ENCODE data around the gene PRKCA.

PRKCA gene

GRCh38 chr17:66813296-66813695 lies 510.9 kb downstream of the PRKCA start:
- in situ Hi-C loops (cut with HindIII; ENCODE audit: low pct_ligation_motif_present, low pct_unique_long_range_greater_than_20kb, low sequenced_read_pairs) = no loop called here
- DNase-seq = no peak

GRCh38 chr17:66814026-66814425 lies 511.6 kb downstream of the PRKCA start:
- DNase-seq = no peak
- in situ Hi-C loops (cut with HindIII; ENCODE audit: low pct_ligation_motif_present, low pct_unique_long_range_greater_than_20kb, low sequenced_read_pairs) = no loop called here

DNA sequence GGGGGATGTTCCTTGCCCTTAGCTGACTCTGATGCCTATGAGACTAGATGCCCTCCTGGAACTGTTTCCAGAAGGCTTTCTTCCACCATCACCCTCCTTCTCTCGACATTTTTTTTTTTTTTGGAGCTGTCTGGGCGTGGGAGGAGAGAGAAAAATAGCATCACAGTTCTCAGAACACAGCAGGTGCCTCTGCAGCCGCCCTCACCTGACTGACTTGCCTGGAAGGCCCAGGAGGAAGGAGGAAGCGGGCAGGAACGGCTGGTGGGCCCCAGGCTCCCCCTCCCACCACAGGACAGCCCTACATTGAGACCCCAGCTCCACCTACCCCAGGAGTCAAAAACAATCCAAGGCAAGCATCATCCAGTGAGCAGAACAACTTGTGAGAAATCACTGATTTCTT lies 512.2 kb downstream of the PRKCA start:
- in situ Hi-C loops (cut with HindIII; ENCODE audit: low pct_ligation_motif_present, low pct_unique_long_range_greater_than_20kb, low sequenced_read_pairs) = no loop called here
- no peak for DNase-seq

- no peak for DNase-seq
- in situ Hi-C loops (cut with HindIII; ENCODE audit: low pct_ligation_motif_present, low pct_unique_long_range_greater_than_20kb, low sequenced_read_pairs) = no loop called here
Measured at GRCh38 chr17:66817750-66818149, 515.3 kb downstream of the PRKCA start.

- in situ Hi-C loops (cut with HindIII; ENCODE audit: low pct_ligation_motif_present, low pct_unique_long_range_greater_than_20kb, low sequenced_read_pairs) = no loop called here
Measured at GRCh38 chr17:66819466-66819865, 517.1 kb downstream of the PRKCA start.

GRCh38 chr17:66822009-66822408 lies 519.6 kb downstream of the PRKCA start:
- in situ Hi-C loops (cut with HindIII; ENCODE audit: low pct_ligation_motif_present, low pct_unique_long_range_greater_than_20kb, low sequenced_read_pairs) = no loop called here
- DNase-seq = no peak

More at GRCh38 chr17:66819466-66819865, 517.1 kb downstream of the PRKCA start:
- no peak for DNase-seq

DNA sequence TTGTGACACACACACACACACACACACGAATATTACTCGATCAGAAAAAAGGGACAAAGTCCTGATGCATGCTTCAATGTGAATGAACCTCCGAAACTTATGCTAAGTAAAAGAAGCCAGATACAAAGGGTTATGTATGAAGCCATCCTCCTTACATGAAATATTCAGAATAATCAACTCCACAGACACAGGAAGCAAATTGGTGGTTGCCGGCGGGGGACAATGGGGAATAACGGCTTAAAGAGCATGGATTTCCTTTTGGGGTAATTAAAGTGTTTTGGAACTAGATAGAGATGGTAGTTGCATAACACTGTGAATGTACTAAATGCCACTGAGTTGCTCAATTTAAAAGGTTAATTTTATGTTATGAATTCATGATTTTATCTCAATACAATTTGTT lies 524.4 kb downstream of the PRKCA start:
- in situ Hi-C loops (cut with HindIII; ENCODE audit: low pct_ligation_motif_present, low pct_unique_long_range_greater_than_20kb, low sequenced_read_pairs) = no loop called here

DNA sequence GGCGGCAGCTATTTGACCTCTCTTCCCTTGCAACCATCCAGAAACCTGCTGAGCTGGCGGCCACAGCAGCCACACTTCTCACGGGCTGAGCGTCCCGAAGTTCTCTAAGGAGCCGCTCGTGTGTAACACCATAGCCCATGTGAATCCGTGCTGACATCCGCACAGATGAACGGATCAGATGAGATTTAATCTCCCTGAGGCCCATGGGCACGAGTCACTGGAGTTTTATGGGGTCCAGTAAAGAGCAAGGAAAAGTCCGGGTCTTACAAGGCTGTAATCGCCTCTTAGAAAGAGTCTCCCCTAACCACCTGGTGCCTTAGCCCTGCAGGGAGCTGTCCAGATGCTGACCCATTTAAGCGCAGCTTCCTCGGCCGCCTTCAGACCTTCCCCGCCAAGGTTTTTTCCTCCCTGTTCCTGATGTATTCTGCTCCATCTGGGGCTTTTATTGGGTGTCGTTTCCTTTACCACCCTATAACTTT lies 527.0 kb downstream of the PRKCA start:
- in situ Hi-C loops (cut with HindIII; ENCODE audit: low pct_ligation_motif_present, low pct_unique_long_range_greater_than_20kb, low sequenced_read_pairs) = no loop called here
- DNase-seq = peak; percentile 64

More for the DNA sequence above, 524.4 kb downstream of the PRKCA start:
- no peak for DNase-seq

DNA sequence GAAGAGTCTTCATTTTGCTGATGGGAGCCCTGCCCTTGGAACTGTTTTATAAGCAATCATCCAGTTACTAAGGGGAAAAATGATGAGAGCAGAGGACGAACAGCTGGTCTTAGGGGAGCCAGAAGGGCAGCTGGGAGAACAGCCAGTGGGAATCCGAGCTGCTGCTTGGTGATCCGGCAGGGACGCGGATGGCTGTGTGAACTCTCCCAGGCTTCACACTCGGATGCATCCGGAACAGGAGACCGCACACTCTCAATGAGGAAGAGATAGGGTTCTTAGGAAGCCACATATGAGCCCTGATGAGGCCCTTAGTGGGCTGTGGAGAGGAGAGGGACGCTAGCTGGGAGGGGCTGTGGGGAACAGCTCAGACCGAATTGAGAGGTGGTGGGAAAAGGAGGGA lies 527.5 kb downstream of the PRKCA start:
- in situ Hi-C loops (cut with HindIII; ENCODE audit: low pct_ligation_motif_present, low pct_unique_long_range_greater_than_20kb, low sequenced_read_pairs) = no loop called here
- no peak for DNase-seq

DNA sequence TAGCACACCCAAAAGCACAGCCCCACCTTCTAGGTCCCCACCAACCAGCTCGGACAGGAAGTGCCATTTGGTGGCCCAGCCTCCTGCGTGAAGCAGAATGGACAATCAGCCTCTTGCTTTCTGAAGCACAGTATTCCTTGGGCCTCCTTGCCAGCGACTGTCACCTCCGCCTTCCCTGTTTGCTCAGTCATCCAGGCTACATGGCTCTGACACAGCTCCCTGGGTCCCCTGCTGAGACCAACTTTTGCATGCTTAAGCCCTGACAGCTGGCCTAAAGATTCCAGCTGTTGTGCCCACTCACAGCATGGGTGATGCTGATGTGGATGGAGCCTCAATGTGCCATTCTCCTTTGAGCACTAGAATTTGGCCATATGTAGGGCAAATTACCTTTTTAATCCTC lies 528.0 kb downstream of the PRKCA start:
- in situ Hi-C loops (cut with HindIII; ENCODE audit: low pct_ligation_motif_present, low pct_unique_long_range_greater_than_20kb, low sequenced_read_pairs) = no loop called here
- DNase-seq = no peak

DNA sequence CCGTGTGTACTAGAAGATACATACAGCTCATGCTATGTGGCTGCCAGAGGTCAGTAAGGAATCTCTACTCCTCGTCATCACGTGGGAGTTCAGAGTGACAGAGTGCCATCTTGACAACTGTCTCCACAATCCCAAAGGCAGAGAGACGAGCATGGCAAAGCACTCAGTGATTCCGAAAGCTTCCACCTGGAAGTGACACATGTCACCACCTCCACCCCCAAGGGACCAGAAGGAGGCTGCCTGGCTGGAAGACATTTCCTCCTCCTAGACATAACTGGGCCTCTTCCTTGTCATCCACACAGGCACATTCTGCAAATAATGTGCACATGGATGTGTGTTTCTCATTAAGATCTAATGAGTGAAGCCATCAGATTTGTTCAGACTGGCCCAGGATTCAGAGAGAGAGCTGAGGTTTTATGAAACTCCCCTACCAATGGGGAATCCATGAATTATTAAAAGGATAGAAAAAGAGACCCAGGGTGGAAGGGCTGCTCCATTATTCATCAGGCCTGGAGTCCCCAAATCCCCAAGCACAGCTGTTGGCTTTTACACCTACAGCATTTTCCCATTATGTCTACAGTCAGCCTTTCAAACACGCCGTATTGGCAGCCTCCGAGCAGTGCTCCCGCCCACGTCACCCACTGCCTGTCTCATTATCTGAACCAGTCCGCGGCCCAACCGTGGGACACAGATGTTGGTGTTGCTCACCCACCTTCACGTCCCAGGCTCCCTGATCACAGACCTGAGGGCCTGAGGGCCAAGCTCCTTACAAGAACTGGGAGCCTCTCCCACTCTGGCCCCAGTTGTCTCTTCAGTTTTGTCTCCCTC lies 529.2 kb downstream of the PRKCA start:
- no peak for DNase-seq

DNA sequence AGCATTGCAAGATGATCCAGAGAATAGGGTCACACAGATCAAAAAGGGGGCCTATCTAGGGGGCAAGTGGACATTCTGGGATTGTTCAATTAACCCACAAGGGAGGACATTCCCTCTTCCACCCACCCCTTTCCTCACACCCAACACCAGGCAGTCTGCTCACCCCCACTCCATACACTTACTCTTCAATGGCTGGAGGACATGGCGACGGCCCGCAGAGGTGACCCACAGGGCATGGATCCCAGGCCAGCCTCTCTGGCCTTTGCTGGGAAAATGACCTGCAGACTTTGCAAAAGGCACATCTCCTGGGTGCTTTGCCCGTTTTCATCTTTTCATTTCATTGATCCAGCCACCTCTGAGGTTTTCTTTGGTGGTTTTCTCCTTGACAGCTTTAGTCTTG lies 530.8 kb downstream of the PRKCA start:
- DNase-seq = no peak
- in situ Hi-C loops (cut with HindIII; ENCODE audit: low pct_ligation_motif_present, low pct_unique_long_range_greater_than_20kb, low sequenced_read_pairs) = no loop called here

More for the DNA sequence above, 529.2 kb downstream of the PRKCA start:
- in situ Hi-C loops (cut with HindIII; ENCODE audit: low pct_ligation_motif_present, low pct_unique_long_range_greater_than_20kb, low sequenced_read_pairs) = no loop called here

DNA sequence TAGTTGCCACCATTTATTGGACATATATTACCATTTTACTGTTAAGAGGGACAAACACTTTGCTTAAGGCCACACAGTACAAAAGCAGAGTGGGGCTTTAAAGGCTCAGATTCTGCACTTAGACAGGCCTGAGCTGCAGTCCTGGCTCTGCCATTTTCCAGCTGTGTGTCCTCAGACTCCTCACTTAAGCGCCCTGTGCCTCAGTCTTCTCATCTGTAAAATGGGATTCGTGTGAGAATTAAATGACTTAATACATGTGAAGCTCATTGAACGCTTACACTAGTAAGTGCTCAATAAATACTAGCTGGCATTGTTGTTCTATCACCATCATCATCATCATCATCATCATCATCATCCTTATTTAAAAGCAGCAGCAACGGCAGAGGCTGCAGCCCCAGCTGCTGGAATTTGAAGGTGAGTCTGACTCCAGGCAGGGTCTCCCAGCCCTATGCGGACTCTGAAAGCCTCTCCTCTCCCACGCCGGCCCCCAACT lies 532.1 kb downstream of the PRKCA start:
- in situ Hi-C loops (cut with HindIII; ENCODE audit: low pct_ligation_motif_present, low pct_unique_long_range_greater_than_20kb, low sequenced_read_pairs) = no loop called here
- DNase-seq = no peak

DNA sequence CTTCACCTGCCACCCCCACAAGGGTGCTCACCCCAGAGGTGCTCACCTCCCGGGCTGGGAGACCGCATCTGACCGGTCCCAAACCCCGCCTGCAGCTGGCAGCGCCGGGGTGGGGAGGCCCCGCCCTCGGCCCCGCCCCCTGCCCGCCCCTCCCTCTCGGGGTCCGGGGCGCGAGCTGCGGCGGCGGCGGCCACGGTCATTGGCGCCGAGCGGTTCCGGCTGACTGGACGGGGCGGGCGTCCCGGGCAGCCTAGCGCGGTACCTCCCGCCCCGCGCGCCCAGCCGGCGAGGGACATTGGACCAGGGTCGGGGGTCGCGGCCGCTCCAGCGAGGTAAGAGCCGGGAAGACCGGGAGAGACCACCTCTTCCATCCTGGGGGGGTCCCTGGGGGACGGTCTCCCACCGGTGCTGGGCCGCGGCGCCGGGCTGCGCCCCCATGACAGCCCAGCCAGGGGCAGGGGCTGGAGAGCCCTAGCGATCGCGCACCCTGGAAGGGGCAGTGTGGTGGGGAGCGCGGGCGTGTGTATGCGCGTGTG lies 532.6 kb downstream of the PRKCA start, which contains the start of gene CACNG5:
CACNG5 (plus strand) TSS at position 199 of the 536 bp plus-strand sequence. CDS start 42,216 bp downstream, outside the sequence.
- in situ Hi-C loops (cut with HindIII; ENCODE audit: low pct_ligation_motif_present, low pct_unique_long_range_greater_than_20kb, low sequenced_read_pairs) = no loop called here
- DNase-seq = peak; percentile 37

DNA sequence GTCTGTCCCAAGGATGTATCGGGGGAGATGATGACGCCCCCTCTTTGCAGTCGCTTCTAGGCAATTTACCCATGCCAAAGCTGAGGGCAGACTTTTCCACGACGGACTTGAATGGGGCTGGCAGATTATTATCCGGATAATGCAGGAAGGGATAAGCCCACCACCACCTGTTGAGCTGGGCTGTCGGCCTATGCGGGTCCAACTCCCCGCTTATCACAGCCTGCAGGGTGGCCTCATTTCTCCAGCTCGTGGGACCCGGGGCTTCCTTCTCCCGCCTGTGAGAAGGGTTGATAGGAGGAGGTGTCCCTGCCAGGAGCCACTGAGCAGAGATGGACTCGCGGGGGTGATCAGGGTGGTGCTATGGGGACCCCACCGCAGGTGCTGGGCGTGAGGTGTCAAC lies 533.1 kb downstream of the PRKCA start:
- no peak for DNase-seq

DNA sequence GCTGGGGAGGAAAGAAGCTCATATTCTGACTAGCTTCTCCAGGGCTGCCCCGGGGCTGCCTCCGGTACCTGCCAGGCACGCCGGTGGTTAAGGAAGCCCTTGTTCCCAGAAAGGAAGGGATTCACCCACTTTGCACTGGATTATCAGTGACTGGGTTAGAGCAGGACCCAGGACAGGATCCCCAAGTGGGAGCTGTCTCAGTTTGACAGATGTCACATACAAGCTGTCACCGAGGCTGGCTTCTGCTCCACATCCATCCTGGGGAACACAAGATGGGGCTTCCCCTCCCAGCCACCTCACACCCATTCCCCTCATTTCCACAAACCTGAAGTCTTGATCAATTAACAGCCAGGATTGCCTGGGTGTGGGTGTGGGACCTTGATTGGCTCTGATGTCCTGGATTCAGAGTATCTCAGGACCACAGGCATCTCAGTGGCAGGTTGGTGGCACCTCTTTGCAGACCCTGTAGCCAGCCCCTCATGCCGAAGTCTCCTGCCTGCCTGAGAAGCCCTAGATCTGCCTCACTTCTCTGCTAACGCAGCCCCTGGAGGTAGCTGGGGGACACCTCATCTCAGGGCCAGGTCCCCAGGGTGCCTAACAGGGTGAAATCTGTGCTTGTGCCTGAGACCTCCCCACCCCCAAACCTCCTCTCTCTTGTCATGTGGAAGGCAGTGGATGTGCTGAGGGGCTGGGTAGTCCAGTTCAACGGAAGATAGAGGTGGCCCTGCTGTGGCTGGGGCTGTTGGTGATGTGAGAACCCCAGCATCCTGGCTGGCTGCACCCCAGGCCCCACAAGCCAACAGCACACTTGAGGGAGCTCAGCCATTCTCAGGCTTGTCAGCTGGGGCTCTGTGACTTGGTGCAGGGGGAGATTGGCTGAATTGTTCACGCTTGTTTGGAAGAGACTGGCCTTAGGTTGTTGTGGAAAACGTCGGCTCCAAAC lies 533.9 kb downstream of the PRKCA start:
- no peak for DNase-seq
- in situ Hi-C loops (cut with HindIII; ENCODE audit: low pct_ligation_motif_present, low pct_unique_long_range_greater_than_20kb, low sequenced_read_pairs) = no loop called here

More for the DNA sequence above, 533.1 kb downstream of the PRKCA start:
- in situ Hi-C loops (cut with HindIII; ENCODE audit: low pct_ligation_motif_present, low pct_unique_long_range_greater_than_20kb, low sequenced_read_pairs) = no loop called here

DNA sequence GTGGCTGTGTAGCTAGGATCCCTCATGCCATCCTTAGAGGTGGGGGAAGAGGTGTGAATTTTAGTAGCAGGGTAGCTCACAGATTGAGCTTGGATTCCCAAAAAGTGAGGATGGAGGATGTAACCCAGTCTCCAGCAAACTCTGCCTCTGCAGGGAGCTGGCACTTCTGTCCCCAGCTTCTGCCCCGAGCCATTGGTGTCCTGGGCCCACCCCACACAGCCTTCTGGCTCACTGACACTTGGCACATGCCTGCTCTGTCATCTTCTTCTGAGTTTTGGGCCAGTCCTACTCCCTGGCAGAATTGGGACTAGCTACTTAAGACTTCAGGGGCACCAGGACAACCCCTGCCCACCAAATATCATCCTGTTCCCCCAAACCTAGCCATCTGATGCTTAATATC lies 534.8 kb downstream of the PRKCA start:
- DNase-seq = no peak
- in situ Hi-C loops (cut with HindIII; ENCODE audit: low pct_ligation_motif_present, low pct_unique_long_range_greater_than_20kb, low sequenced_read_pairs) = no loop called here

- in situ Hi-C loops (cut with HindIII; ENCODE audit: low pct_ligation_motif_present, low pct_unique_long_range_greater_than_20kb, low sequenced_read_pairs) = no loop called here
- DNase-seq = no peak
Measured at GRCh38 chr17:66837885-66838665, 535.7 kb downstream of the PRKCA start.

Measured in ACHN (cell line).